Measurements from ENCODE around the gene CHMP4A. TPM values are rescaled to one million over a fixed set of nuclear protein-coding genes. Genes with fewer than 3 reads are reported as not detected.

Gene CHMP4A
- total and polyA plus RNA-seq, 9 of the 15 experiments (the other 6 are each of a cell fraction or from before 2014, with no cell fraction given): 28.8 to 104 (median 52.7) TPM

DNA sequence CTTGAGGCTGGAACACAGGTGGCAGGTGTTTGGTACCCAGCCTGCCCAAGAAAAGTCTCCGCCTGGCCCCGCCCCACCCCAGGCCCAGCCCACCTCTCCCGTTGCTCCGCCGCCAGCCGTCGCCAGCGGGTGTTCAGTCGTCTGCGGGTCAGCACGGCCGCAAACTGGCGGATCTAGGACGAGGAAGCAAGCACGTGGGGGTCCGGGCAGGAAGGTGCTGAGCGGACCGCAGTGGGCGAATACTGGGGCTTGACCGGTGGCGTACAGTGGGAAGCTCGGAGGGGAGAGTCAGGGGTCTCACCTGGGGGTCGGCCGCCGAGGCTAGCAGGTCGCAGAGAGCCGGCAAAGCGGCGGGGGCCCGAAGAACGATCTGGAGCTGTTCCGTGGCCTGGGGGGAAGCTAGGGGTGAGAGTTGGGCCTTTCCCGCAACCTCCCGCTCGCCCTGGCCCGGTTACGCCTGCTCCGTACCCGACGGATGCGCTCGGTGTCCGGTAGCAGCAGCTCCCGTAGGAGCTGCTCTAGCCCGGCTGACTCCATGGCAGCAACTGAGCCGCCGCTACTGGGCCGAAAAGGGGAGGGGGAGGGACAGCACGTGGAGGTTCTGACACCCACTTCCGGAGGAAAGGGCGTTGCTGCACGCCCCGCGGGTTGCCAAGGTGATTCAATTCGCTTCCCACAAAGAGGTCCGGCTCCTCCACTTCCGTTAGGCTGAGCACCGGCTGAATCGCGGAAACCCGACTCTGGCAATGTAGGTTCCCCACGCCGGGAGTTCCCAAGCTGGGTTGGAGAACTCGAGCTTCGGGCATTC lies 24.8 kb downstream of the CHMP4A start, which contains the start of gene IPO4 (continued):
- TF ChIP-seq, protein P1, sequence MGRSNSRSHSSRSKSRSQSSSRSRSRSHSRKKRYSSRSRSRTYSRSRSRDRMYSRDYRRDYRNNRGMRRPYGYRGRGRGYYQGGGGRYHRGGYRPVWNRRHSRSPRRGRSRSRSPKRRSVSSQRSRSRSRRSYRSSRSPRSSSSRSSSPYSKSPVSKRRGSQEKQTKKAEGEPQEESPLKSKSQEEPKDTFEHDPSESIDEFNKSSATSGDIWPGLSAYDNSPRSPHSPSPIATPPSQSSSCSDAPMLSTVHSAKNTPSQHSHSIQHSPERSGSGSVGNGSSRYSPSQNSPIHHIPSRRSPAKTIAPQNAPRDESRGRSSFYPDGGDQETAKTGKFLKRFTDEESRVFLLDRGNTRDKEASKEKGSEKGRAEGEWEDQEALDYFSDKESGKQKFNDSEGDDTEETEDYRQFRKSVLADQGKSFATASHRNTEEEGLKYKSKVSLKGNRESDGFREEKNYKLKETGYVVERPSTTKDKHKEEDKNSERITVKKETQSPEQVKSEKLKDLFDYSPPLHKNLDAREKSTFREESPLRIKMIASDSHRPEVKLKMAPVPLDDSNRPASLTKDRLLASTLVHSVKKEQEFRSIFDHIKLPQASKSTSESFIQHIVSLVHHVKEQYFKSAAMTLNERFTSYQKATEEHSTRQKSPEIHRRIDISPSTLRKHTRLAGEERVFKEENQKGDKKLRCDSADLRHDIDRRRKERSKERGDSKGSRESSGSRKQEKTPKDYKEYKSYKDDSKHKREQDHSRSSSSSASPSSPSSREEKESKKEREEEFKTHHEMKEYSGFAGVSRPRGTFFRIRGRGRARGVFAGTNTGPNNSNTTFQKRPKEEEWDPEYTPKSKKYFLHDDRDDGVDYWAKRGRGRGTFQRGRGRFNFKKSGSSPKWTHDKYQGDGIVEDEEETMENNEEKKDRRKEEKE (IDR thresholded peaks at IDR 0.05; ENCODE audit: borderline replicate concordance in 1 of 2, control insufficient read depth in 1 of 2, low read depth in 2 of 2, low read length in 1 of 2): peak in 1 of 2 experiments; percentile 92; a peak in 2 of 4 replicates
- TF ChIP-seq, protein P2, sequence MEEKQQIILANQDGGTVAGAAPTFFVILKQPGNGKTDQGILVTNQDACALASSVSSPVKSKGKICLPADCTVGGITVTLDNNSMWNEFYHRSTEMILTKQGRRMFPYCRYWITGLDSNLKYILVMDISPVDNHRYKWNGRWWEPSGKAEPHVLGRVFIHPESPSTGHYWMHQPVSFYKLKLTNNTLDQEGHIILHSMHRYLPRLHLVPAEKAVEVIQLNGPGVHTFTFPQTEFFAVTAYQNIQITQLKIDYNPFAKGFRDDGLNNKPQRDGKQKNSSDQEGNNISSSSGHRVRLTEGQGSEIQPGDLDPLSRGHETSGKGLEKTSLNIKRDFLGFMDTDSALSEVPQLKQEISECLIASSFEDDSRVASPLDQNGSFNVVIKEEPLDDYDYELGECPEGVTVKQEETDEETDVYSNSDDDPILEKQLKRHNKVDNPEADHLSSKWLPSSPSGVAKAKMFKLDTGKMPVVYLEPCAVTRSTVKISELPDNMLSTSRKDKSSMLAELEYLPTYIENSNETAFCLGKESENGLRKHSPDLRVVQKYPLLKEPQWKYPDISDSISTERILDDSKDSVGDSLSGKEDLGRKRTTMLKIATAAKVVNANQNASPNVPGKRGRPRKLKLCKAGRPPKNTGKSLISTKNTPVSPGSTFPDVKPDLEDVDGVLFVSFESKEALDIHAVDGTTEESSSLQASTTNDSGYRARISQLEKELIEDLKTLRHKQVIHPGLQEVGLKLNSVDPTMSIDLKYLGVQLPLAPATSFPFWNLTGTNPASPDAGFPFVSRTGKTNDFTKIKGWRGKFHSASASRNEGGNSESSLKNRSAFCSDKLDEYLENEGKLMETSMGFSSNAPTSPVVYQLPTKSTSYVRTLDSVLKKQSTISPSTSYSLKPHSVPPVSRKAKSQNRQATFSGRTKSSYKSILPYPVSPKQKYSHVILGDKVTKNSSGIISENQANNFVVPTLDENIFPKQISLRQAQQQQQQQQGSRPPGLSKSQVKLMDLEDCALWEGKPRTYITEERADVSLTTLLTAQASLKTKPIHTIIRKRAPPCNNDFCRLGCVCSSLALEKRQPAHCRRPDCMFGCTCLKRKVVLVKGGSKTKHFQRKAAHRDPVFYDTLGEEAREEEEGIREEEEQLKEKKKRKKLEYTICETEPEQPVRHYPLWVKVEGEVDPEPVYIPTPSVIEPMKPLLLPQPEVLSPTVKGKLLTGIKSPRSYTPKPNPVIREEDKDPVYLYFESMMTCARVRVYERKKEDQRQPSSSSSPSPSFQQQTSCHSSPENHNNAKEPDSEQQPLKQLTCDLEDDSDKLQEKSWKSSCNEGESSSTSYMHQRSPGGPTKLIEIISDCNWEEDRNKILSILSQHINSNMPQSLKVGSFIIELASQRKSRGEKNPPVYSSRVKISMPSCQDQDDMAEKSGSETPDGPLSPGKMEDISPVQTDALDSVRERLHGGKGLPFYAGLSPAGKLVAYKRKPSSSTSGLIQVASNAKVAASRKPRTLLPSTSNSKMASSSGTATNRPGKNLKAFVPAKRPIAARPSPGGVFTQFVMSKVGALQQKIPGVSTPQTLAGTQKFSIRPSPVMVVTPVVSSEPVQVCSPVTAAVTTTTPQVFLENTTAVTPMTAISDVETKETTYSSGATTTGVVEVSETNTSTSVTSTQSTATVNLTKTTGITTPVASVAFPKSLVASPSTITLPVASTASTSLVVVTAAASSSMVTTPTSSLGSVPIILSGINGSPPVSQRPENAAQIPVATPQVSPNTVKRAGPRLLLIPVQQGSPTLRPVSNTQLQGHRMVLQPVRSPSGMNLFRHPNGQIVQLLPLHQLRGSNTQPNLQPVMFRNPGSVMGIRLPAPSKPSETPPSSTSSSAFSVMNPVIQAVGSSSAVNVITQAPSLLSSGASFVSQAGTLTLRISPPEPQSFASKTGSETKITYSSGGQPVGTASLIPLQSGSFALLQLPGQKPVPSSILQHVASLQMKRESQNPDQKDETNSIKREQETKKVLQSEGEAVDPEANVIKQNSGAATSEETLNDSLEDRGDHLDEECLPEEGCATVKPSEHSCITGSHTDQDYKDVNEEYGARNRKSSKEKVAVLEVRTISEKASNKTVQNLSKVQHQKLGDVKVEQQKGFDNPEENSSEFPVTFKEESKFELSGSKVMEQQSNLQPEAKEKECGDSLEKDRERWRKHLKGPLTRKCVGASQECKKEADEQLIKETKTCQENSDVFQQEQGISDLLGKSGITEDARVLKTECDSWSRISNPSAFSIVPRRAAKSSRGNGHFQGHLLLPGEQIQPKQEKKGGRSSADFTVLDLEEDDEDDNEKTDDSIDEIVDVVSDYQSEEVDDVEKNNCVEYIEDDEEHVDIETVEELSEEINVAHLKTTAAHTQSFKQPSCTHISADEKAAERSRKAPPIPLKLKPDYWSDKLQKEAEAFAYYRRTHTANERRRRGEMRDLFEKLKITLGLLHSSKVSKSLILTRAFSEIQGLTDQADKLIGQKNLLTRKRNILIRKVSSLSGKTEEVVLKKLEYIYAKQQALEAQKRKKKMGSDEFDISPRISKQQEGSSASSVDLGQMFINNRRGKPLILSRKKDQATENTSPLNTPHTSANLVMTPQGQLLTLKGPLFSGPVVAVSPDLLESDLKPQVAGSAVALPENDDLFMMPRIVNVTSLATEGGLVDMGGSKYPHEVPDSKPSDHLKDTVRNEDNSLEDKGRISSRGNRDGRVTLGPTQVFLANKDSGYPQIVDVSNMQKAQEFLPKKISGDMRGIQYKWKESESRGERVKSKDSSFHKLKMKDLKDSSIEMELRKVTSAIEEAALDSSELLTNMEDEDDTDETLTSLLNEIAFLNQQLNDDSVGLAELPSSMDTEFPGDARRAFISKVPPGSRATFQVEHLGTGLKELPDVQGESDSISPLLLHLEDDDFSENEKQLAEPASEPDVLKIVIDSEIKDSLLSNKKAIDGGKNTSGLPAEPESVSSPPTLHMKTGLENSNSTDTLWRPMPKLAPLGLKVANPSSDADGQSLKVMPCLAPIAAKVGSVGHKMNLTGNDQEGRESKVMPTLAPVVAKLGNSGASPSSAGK (IDR thresholded peaks at IDR 0.05): peak; percentile 46
- TF ChIP-seq HDAC1 (IDR thresholded peaks at IDR 0.05): peak; percentile 76 to 99; a peak in 3 of 4 replicates
- peak; percentile 60 to 76 for TF ChIP-seq MAZ (CRISPR knock-in tag; conservative IDR thresholded peaks at IDR 0.05 in 1 of 2, IDR thresholded peaks at IDR 0.05 in 1 of 2)
- TF ChIP-seq ELF2 (CRISPR knock-in tag; IDR thresholded peaks at IDR 0.05): 0 out of 2 replicates have a peak, but pooled peaks have one; percentile 69
- TF ChIP-seq RBM22 (IDR thresholded peaks at IDR 0.05; ENCODE audit: low read depth, low read length, poor library complexity, severe bottlenecking): peak; percentile 95
- peak; percentile 99 for TF ChIP-seq GABPA (tag; conservative IDR thresholded peaks at IDR 0.05; ENCODE audit: low read depth)
- TF ChIP-seq TAF9B (IDR thresholded peaks at IDR 0.05; ENCODE audit: partially characterized antibody): peak; percentile 45
- TF ChIP-seq L3MBTL2 (IDR thresholded peaks at IDR 0.05): peak; percentile 64
- no peak for TF ChIP-seq PURB (CRISPR knock-in tag; IDR thresholded peaks at IDR 0.05; ENCODE audit: low read depth)
- 0 out of 2 replicates have a peak, but pooled peaks have one; percentile 36 for TF ChIP-seq MIER1 (IDR thresholded peaks at IDR 0.05; ENCODE audit: low read depth)
- no peak for TF ChIP-seq ZKSCAN3 (CRISPR knock-in tag; IDR thresholded peaks at IDR 0.05)

All from K562 (cell line).